Measurements from ENCODE around the gene ZDHHC9. TPM values are rescaled to one million over a fixed set of nuclear protein-coding genes. Genes with fewer than 3 reads are reported as not detected.

Gene ZDHHC9
- total and polyA plus RNA-seq, 9 of the 15 experiments (the other 6 are each of a cell fraction or from before 2014, with no cell fraction given): 6.8 to 22.4 (median 9.1) TPM

- ChIA-PET CTCF (ENCODE audit: low intra/inter-chr PET ratio) (no interaction called here), POLR2A (interaction anchor here (0.7 kb wide), 1 partner anchor 245 kb away, joined by 4 read pairs; no protein-coding TSS in a partner anchor)
- Histone ChIP-seq H3K9me1 (ENCODE audit: control insufficient read depth, insufficient read depth, low read length) (no peaks in the 10 kb centered on the region), H3K9ac (ENCODE audit: insufficient read depth in 1 of 2, low read depth in 2 of 2, low read length in 2 of 2) (no peak overlapping the region), H2AFZ (ENCODE audit: low read depth, low read length) (no peak overlapping the region), H3K27me3 (ENCODE audit: control insufficient read depth in 2 of 2, insufficient read depth in 2 of 2, low read length in 2 of 2) (peaks cover 2 to 7% of the 10 kb centered on the region in 2 experiments; a peak in 2 of 5 replicates), H3K36me3 (ENCODE audit: control insufficient read depth, insufficient read depth, low read length) (no peaks in the 10 kb centered on the region), H4K20me1 (replicated peaks; ENCODE audit: control insufficient read depth, insufficient read depth, low read length) (no peaks in the 10 kb centered on the region), H3K9me3 (replicated peaks; ENCODE audit: control insufficient read depth, insufficient read depth, low read depth, low read length) (no peaks in the 10 kb centered on the region), H3K79me2 (ENCODE audit: control insufficient read depth, insufficient read depth, low read length) (no peaks in the 10 kb centered on the region), H3K4me1 (replicated peaks in 1 of 2; ENCODE audit: control insufficient read depth in 2 of 2, insufficient read depth in 2 of 2, low read length in 2 of 2) (no peaks in the 10 kb centered on the region), H3K27ac (ENCODE audit: extremely low read depth, low read depth, low read length) (no peak overlapping the region), H3K4me2 (ENCODE audit: insufficient read depth, low read length) (no peak overlapping the region), H3K4me3 (no peak overlapping the region)
- ATAC-seq (no peak), FAIRE-seq (no peak), DNase-seq (ENCODE audit: extremely low read depth in 1 of 4, low spot score in 3 of 4) (no peak)
- intact Hi-C loops (cut with micrococcal nuclease): no loop called here
- in situ Hi-C loops (cut with MboI): no loop called here
- 7% methylated on average over 4 of the region's 4 CpGs for WGBS (ENCODE audit: insufficient coverage, low coverage, missing lambda C conversion rate)
- TF ChIP-seq MCM5 (IDR thresholded peaks at IDR 0.05; ENCODE audit: low read depth) (no peak), GABPA (tag; conservative IDR thresholded peaks at IDR 0.05; ENCODE audit: low read depth) (no peak), MECOM (CRISPR knock-in tag; IDR thresholded peaks at IDR 0.05) (no peak), ZNF668 (CRISPR knock-in tag; IDR thresholded peaks at IDR 0.05) (no peak), ADNP (tag; IDR thresholded peaks at IDR 0.05) (no peak)
- TF ChIP-seq, protein P1, sequence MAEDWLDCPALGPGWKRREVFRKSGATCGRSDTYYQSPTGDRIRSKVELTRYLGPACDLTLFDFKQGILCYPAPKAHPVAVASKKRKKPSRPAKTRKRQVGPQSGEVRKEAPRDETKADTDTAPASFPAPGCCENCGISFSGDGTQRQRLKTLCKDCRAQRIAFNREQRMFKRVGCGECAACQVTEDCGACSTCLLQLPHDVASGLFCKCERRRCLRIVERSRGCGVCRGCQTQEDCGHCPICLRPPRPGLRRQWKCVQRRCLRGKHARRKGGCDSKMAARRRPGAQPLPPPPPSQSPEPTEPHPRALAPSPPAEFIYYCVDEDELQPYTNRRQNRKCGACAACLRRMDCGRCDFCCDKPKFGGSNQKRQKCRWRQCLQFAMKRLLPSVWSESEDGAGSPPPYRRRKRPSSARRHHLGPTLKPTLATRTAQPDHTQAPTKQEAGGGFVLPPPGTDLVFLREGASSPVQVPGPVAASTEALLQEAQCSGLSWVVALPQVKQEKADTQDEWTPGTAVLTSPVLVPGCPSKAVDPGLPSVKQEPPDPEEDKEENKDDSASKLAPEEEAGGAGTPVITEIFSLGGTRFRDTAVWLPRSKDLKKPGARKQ (CRISPR knock-in tag; IDR thresholded peaks at IDR 0.05): no peak
- no TSS peak for BruUV-seq (replicated peaks)
Observed at GRCh38 chrX:129876771-129877305, 33.2 kb upstream of the ZDHHC9 start.

Measured in K562 (cell line).